A549 (cell line): ENCODE results near the gene CS.

Experiments used
- CTCF ChIP-seq: fragments of >200 bp; sonication (Bioruptor Twin); formaldehyde crosslinking; IDR thresholded peaks from 3 replicates; pipeline ENCODE4 v1.5.1; 2016
- FOSB ChIP-seq: fragments of 250-450 bp; sonication (Bioruptor Pico); IDR thresholded peaks from 2 replicates; pipeline ENCODE4 v1.5.0; 2020; ENCODE audit warnings: mild to moderate bottlenecking, moderate library complexity
- JUN ChIP-seq, 2 experiments: fragments of >200 bp; sonication (Bioruptor Twin); formaldehyde crosslinking; IDR thresholded peaks; 2 replicates in 1 of 2; 3 replicates in 1 of 2; pipeline ENCODE4 v1.6.1; 2016 to 2017
- POLR2A ChIP-seq: IDR thresholded peaks from 2 replicates; pipeline ENCODE4 v1.6.1; 2012; ENCODE audit warnings: mild to moderate bottlenecking, low read length
- POLR2AphosphoS2 ChIP-seq: conservative IDR thresholded peaks from 2 replicates; pipeline ENCODE4 v1.6.1; 2012; ENCODE audit warnings: low read length, improper control_type of control experiment, inconsistent platforms
- RNF2 ChIP-seq: fragments of 200-600 bp; sonication (generic); IDR thresholded peaks from 2 replicates; pipeline ENCODE4 v1.6.1; 2016; ENCODE audit warnings: low read depth, mild to moderate bottlenecking, antibody characterized with exemption, moderate library complexity, borderline replicate concordance

DNA sequence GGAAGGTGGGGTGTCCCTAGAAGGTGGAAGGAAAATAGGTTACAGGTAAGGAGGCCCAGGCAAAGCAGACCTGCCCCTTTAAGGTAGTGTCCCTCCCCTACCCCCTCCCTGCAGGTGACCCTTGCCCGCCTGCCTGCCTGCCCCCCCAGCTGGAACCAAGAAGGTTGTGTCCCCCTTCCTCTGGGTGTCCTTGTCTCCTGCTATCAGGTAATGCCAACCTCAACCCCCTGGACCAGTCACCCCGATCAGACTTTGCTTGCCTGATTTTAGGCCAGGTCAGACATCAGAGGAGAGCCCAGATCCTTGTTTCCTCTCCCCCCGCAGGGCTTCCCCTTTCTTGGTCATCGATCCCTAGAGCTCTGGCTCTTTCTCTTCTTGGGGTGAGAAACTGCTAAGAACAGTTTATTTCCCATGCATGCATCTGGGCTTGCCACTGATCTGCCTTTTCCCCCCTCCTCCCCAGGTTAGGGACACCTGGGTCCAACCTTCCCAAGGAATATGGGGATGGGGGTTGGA lies 70.2 kb downstream of the CS start, which contains the start of gene SLC39A5:
- TF ChIP-seq RNF2, result no peak
- TF ChIP-seq FOSB (CRISPR knock-in tag), result no peak
- TF ChIP-seq CTCF, result no peak
- no peak for TF ChIP-seq POLR2AphosphoS2
- TF ChIP-seq JUN (IDR thresholded peaks at IDR 0.05), result no peak
- TF ChIP-seq POLR2A, result no peak
